Panc1 (cell line): ENCODE results near the gene SNX27.

Experiments
- CTCF ChIP-seq: fragments of 450-650 bp; IDR thresholded peaks from 2 replicates; pipeline ENCODE4 v1.5.1; 2017; ENCODE audit warnings: mild to moderate bottlenecking
- POLR2AphosphoS5 ChIP-seq: IDR thresholded peaks from 2 replicates; pipeline ENCODE4 v1.6.1; 2012; ENCODE audit warnings: mild to moderate bottlenecking, low read depth, low read length, moderate library complexity

- TF ChIP-seq CTCF, result no peak
- TF ChIP-seq POLR2AphosphoS5, result no peak
These were observed 74.7 kb downstream of the SNX27 start for GRCh38 chr1:151686561-151686960.
